Prostate gland (tissue), 2 donors: Measurements from ENCODE around the gene CCDC27.

ENCODE experiments used
- CTCF ChIP-seq, 4 experiments: fragments of 200-600 bp in 2 of 4; fragments of 450-650 bp in 2 of 4; sonication (generic) in 2 of 4; IDR thresholded peaks; 1 replicate in 3 of 4; 2 replicates in 1 of 4; pipeline ENCODE4 v1.5.1; 2016 to 2019; ENCODE audit warnings: antibody characterized with exemption in 4 of 4, mild to moderate bottlenecking in 2 of 4, moderate library complexity in 2 of 4
- POLR2A ChIP-seq: fragments of 450-650 bp; IDR thresholded peaks from one replicate; pipeline ENCODE4 v1.6.1; 2016; ENCODE audit warnings: antibody characterized with exemption, mild to moderate bottlenecking
- POLR2AphosphoS5 ChIP-seq: sonication (generic); formaldehyde crosslinking; IDR thresholded peaks from one replicate; pipeline ENCODE4 v1.6.1; 2017; ENCODE audit warnings: antibody characterized with exemption

GRCh38 chr1:3747903-3748302, 4.3 kb upstream of the CCDC27 start:
- no peak for TF ChIP-seq POLR2A
- no peak for TF ChIP-seq CTCF (IDR thresholded peaks at IDR 0.05)
- TF ChIP-seq POLR2AphosphoS5: no peak
